Measurements from ENCODE around the gene FAM184A.

Gene FAM184A

DNA sequence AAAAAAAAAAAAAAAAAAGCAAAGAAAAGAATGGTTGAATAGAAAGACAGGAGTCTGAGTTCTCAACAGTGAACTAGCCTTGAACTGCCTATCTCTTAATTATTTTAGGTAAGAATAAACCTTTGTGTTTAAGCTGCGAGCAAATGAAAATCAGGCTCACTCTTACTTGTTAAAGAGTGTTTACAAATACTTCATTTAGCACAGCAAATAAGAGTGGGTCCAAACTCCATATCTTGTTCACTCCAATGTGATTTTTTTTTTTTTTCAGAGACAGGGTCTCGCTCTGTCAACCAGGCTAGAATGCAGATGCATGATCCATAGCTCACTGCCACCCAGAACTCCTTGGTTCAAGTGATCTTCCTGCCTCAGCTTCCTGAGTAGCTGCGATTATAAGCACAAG is 155.4 kb downstream of the FAM184A start:
- Histone ChIP-seq H3K27me3 (replicated peaks; ENCODE audit: control insufficient read depth, insufficient read depth, low read length) (no peaks in the 10 kb centered on the region), H3K4me3 (replicated peaks; ENCODE audit: low read depth, low read length) (no peak overlapping the region), H3K36me3 (ENCODE audit: control insufficient read depth, insufficient read depth, low read length) (peaks cover 3% of the 10 kb centered on the region)
- no peak for DNase-seq (ENCODE audit: extremely low read depth, insufficient read length)
- TF ChIP-seq, protein P1, sequence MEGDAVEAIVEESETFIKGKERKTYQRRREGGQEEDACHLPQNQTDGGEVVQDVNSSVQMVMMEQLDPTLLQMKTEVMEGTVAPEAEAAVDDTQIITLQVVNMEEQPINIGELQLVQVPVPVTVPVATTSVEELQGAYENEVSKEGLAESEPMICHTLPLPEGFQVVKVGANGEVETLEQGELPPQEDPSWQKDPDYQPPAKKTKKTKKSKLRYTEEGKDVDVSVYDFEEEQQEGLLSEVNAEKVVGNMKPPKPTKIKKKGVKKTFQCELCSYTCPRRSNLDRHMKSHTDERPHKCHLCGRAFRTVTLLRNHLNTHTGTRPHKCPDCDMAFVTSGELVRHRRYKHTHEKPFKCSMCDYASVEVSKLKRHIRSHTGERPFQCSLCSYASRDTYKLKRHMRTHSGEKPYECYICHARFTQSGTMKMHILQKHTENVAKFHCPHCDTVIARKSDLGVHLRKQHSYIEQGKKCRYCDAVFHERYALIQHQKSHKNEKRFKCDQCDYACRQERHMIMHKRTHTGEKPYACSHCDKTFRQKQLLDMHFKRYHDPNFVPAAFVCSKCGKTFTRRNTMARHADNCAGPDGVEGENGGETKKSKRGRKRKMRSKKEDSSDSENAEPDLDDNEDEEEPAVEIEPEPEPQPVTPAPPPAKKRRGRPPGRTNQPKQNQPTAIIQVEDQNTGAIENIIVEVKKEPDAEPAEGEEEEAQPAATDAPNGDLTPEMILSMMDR (IDR thresholded peaks at IDR 0.05; ENCODE audit: insufficient read depth, low read length, poor library complexity, severe bottlenecking): no peak

DNA sequence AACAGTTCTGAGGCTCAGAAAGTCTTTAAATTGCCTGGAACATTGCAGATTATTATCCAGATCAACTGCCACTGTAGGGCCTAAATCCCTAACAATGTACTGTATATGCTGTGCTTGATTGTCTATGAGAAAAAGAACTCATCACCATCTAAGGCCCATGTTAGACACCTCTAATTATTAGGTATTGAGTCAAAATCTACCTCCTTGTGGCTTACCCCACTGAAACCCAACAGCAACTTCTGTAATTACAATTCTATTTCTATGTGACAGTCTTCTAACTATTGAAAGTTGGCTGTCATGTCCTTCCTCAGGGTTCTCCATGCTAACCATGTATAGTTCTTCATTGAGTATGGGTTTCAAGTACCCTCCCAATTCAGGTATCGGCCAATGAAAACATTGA is 157.4 kb downstream of the FAM184A start:
- H3K36me3 ChIP-seq (ENCODE audit: control insufficient read depth, insufficient read depth, low read length): peaks cover 3% of the 10 kb centered on the region
- TF ChIP-seq, protein P1 (IDR thresholded peaks at IDR 0.05; ENCODE audit: insufficient read depth, low read length, poor library complexity, severe bottlenecking): no peak

DNA sequence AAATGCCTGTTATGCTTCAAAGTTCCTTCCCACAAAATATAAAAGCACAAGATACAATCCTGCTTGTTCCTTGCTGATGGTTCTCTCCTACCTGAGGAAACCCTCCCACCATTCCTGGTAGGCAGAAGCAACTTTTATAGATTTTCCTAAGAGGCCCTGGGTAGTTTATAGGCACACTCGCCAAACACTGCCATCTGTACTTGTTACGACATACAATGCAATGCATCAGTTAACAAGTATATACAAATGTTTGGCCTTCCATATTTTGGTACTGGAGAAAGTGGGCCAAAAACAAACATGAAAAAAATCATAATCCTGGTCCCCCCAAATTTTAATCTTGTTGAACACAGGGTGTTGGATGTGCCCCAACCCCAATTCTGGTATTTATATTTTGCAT is 160.1 kb downstream of the FAM184A start:
- Histone ChIP-seq H3K36me3 (ENCODE audit: control insufficient read depth, insufficient read depth, low read length) (peaks cover 6% of the 10 kb centered on the region), H3K4me3 (replicated peaks; ENCODE audit: low read depth, low read length) (no peak overlapping the region), H3K27me3 (replicated peaks; ENCODE audit: control insufficient read depth, insufficient read depth, low read length) (no peaks in the 10 kb centered on the region)
- DNase-seq (ENCODE audit: extremely low read depth, insufficient read length): no peak
- TF ChIP-seq, protein P1 (IDR thresholded peaks at IDR 0.05; ENCODE audit: insufficient read depth, low read length, poor library complexity, severe bottlenecking): no peak

More for the DNA sequence above, 157.4 kb downstream of the FAM184A start:
- DNase-seq (ENCODE audit: extremely low read depth, insufficient read length): no peak
- Histone ChIP-seq H3K27me3 (replicated peaks; ENCODE audit: control insufficient read depth, insufficient read depth, low read length) (no peaks in the 10 kb centered on the region), H3K4me3 (replicated peaks; ENCODE audit: low read depth, low read length) (no peak overlapping the region)

DNA sequence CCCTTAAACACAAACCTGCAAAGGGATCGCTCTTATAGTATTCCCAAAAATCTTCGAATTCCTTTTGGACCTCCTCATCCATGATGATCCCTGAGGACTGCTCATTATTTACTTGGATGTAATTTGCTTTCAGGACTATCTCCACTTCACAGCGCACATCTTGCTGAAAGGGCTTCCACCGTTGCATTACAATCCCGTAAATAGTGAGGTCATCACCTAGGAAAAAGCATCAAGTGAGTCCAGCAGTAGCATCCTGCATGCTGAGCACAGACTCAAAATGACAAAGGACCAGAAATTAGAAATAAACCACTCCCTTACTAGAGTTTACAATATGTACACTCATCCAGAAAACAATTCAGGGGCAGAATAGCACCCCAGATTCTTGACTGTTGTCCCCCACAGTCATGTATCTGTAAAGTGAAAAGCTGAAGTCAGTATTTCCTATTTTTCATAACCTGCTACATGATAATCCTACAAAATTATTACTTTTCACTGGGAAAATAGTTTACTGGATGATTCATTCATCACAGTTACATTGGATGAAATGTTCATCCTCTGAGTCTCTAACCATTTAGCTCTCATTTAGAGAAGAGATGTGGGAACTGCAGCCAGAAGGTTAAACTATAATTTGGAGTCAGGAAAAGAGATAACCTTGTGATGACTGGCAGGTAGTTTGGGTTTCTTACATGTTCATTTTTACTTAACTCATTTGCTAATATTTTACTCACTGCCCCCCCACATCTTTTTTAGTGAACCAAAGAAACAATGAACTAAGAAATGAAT is 160.7 kb downstream of the FAM184A start:
- Histone ChIP-seq H3K4me3 (replicated peaks; ENCODE audit: low read depth, low read length) (no peak overlapping the region), H3K36me3 (ENCODE audit: control insufficient read depth, insufficient read depth, low read length) (peaks cover 7% of the 10 kb centered on the region), H3K27me3 (replicated peaks; ENCODE audit: control insufficient read depth, insufficient read depth, low read length) (no peaks in the 10 kb centered on the region)
- no peak for DNase-seq (ENCODE audit: extremely low read depth, insufficient read length)
- TF ChIP-seq, protein P1 (IDR thresholded peaks at IDR 0.05; ENCODE audit: insufficient read depth, low read length, poor library complexity, severe bottlenecking): no peak

DNA sequence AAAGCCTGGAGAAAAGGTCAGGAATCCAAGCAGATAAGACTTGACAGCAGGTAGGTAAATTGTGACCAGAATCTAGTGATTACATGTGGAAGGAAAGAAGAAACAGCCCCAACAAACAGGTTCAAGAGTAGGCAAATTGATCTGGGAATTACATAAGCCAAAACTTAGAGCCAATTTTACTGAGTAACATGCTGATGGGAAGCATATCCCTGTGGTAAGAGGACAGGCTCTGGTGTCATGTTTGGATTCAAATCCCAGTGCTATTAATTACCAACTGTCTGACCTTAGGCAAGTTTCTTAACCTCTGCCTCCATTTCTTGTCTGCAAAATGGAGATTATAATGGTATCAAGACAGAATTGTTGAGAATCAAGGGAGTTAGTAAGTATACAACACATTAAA is 163.9 kb downstream of the FAM184A start:
- no peak for DNase-seq (ENCODE audit: extremely low read depth, insufficient read length)
- TF ChIP-seq, protein P1 (IDR thresholded peaks at IDR 0.05; ENCODE audit: insufficient read depth, low read length, poor library complexity, severe bottlenecking): no peak
- H3K36me3 ChIP-seq (ENCODE audit: control insufficient read depth, insufficient read depth, low read length): peaks cover 4% of the 10 kb centered on the region
- H3K4me3 ChIP-seq (replicated peaks; ENCODE audit: low read depth, low read length): no peak overlapping the region
- no peaks in the 10 kb centered on the region for H3K27me3 ChIP-seq (replicated peaks; ENCODE audit: control insufficient read depth, insufficient read depth, low read length)

All from GM06990 (cell line).